ENCODE results near the gene PLXNA4.

The PLXNA4 gene

GRCh38 chr7:132619967-132620366 is 43.7 kb upstream of the PLXNA4 start:
- H3K27ac ChIP-seq (replicated peaks), result no peak overlapping the region
- no peak overlapping the region for H3K4me3 ChIP-seq (replicated peaks; ENCODE audit: insufficient read depth, low read length)
- no peak for TF ChIP-seq CTCF (IDR thresholded peaks at IDR 0.05; ENCODE audit: insufficient read depth, low read length)
- TF ChIP-seq, protein P1, sequence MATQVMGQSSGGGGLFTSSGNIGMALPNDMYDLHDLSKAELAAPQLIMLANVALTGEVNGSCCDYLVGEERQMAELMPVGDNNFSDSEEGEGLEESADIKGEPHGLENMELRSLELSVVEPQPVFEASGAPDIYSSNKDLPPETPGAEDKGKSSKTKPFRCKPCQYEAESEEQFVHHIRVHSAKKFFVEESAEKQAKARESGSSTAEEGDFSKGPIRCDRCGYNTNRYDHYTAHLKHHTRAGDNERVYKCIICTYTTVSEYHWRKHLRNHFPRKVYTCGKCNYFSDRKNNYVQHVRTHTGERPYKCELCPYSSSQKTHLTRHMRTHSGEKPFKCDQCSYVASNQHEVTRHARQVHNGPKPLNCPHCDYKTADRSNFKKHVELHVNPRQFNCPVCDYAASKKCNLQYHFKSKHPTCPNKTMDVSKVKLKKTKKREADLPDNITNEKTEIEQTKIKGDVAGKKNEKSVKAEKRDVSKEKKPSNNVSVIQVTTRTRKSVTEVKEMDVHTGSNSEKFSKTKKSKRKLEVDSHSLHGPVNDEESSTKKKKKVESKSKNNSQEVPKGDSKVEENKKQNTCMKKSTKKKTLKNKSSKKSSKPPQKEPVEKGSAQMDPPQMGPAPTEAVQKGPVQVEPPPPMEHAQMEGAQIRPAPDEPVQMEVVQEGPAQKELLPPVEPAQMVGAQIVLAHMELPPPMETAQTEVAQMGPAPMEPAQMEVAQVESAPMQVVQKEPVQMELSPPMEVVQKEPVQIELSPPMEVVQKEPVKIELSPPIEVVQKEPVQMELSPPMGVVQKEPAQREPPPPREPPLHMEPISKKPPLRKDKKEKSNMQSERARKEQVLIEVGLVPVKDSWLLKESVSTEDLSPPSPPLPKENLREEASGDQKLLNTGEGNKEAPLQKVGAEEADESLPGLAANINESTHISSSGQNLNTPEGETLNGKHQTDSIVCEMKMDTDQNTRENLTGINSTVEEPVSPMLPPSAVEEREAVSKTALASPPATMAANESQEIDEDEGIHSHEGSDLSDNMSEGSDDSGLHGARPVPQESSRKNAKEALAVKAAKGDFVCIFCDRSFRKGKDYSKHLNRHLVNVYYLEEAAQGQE (IDR thresholded peaks at IDR 0.05; ENCODE audit: insufficient replicate concordance, low read depth), result no peak
- TF ChIP-seq POLR2AphosphoS5 (IDR thresholded peaks at IDR 0.05; ENCODE audit: low read depth), result no peak
- TF ChIP-seq SPI1 (IDR thresholded peaks at IDR 0.05; ENCODE audit: borderline replicate concordance, low read depth), result no peak
- no peak for TF ChIP-seq GABPA (IDR thresholded peaks at IDR 0.05; ENCODE audit: low read depth)
- DNase-seq (ENCODE audit: low read depth in 1 of 2, low spot score in 1 of 2), result no peak
- H3K27me3 ChIP-seq (ENCODE audit: insufficient read depth, poor library complexity, severe bottlenecking), result no peaks in the 10 kb centered on the region

- Histone ChIP-seq H3K27ac (replicated peaks) (no peak overlapping the region), H3K27me3 (ENCODE audit: insufficient read depth, poor library complexity, severe bottlenecking) (no peaks in the 10 kb centered on the region), H3K4me3 (replicated peaks; ENCODE audit: insufficient read depth, low read length) (no peak overlapping the region)
- DNase-seq (ENCODE audit: low read depth in 1 of 2, low spot score in 1 of 2), result no peak
- no peak for TF ChIP-seq SPI1 (IDR thresholded peaks at IDR 0.05; ENCODE audit: borderline replicate concordance, low read depth)
- no peak for TF ChIP-seq POLR2AphosphoS5 (IDR thresholded peaks at IDR 0.05; ENCODE audit: low read depth)
- TF ChIP-seq GABPA (IDR thresholded peaks at IDR 0.05; ENCODE audit: low read depth), result no peak
- no peak for TF ChIP-seq CTCF (IDR thresholded peaks at IDR 0.05; ENCODE audit: insufficient read depth, low read length)
- TF ChIP-seq, protein P1 (IDR thresholded peaks at IDR 0.05; ENCODE audit: insufficient replicate concordance, low read depth), result no peak
These were observed 42.7 kb upstream of the PLXNA4 start for GRCh38 chr7:132618956-132619305.

DNA sequence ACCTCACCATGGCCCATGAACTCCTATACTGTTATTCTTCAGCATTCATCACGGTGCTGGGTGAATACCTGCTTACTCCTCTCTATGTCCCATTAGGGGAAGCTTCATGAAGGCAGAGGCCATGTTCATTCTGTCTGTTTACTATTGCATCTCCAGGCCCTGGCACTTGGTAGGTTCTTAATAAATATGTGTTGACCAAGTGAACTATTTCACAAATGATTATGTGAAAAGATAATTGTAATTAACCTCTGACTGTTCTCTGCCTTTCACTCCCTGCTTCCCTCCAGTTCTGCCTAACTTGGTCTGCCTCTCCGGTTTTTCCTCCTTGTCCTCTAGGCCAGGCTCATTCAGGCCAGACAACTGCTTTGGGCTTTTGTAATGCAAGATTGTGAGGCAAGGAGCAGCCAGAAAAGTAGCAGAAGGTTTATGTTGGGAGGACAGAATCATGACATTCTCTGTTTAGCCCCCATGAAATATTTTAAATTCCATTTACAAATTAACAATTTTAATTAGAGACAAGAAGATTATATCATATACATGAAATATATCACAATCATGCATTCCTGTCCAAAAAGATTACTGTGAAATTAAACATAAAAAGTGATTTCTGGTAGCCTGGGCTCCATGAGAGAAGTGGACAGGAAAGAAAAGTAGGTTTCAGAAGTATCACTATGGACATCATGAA is 42.1 kb upstream of the PLXNA4 start:
- TF ChIP-seq, protein P1 (IDR thresholded peaks at IDR 0.05; ENCODE audit: insufficient replicate concordance, low read depth), result no peak
- TF ChIP-seq GABPA (IDR thresholded peaks at IDR 0.05; ENCODE audit: low read depth) (no peak), SPI1 (IDR thresholded peaks at IDR 0.05; ENCODE audit: borderline replicate concordance, low read depth) (no peak), POLR2AphosphoS5 (IDR thresholded peaks at IDR 0.05; ENCODE audit: low read depth) (no peak), CTCF (IDR thresholded peaks at IDR 0.05; ENCODE audit: insufficient read depth, low read length) (no peak)

More for the DNA sequence above, 42.1 kb upstream of the PLXNA4 start:
- Histone ChIP-seq H3K27me3 (ENCODE audit: insufficient read depth, poor library complexity, severe bottlenecking) (no peaks in the 10 kb centered on the region), H3K27ac (replicated peaks) (no peak overlapping the region), H3K4me3 (replicated peaks; ENCODE audit: insufficient read depth, low read length) (no peak overlapping the region)
- no peak for DNase-seq (ENCODE audit: low read depth in 1 of 2, low spot score in 1 of 2)
